ENCODE data around the gene DOCK11. TPM values are rescaled to one million over a fixed set of nuclear protein-coding genes. Genes with fewer than 3 reads are reported as not detected.

Gene DOCK11
- total and polyA plus RNA-seq, 2 donors (not counting 3 experiments of a cell fraction or from before 2014, with no cell fraction given): 0.37 to 0.86 TPM

DNA sequence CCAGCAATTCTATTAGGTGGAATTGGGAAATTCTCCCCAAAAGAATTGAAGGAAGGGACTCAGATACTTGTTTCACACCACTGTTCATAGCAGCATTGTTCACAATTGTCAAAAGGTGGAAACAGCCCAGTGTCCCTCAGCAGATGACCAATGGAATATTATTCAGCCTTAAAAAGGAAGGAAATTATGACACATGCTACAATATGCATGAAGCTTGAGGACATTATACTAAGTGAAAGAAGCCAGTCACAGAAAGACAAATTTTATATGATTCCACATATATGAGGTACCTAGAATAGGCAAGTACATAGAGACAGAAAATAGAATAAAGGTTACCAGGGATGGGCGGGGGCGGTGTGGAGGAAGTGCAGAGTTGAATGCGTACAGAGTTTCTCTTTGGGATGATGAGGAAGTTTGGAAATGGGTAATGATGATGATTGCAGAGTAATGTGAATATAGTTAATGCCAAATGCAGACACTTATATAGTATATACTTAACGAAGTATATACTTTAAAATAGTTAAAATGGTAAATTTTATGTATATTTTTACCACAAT is 29.6 kb downstream of the DOCK11 start:
- TF ChIP-seq POLR2AphosphoS5 (IDR thresholded peaks at IDR 0.05; ENCODE audit: insufficient read depth, low read depth, low read length) (no peak), FOS (IDR thresholded peaks at IDR 0.05; ENCODE audit: borderline replicate concordance, insufficient read depth, low read length) (no peak), EZH2 (IDR thresholded peaks at IDR 0.05; ENCODE audit: borderline replicate concordance, low read depth, low read length, severe bottlenecking) (no peak), POLR2A (IDR thresholded peaks at IDR 0.05; ENCODE audit: low read depth, low read length) (no peak), MYC (IDR thresholded peaks at IDR 0.05; ENCODE audit: low read depth, low read length) (no peak)
- TF ChIP-seq, protein P1, sequence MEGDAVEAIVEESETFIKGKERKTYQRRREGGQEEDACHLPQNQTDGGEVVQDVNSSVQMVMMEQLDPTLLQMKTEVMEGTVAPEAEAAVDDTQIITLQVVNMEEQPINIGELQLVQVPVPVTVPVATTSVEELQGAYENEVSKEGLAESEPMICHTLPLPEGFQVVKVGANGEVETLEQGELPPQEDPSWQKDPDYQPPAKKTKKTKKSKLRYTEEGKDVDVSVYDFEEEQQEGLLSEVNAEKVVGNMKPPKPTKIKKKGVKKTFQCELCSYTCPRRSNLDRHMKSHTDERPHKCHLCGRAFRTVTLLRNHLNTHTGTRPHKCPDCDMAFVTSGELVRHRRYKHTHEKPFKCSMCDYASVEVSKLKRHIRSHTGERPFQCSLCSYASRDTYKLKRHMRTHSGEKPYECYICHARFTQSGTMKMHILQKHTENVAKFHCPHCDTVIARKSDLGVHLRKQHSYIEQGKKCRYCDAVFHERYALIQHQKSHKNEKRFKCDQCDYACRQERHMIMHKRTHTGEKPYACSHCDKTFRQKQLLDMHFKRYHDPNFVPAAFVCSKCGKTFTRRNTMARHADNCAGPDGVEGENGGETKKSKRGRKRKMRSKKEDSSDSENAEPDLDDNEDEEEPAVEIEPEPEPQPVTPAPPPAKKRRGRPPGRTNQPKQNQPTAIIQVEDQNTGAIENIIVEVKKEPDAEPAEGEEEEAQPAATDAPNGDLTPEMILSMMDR (IDR thresholded peaks at IDR 0.05; ENCODE audit: extremely low read depth in 1 of 2, insufficient read depth in 1 of 2, low read depth in 1 of 2, low read length in 2 of 2): no peak
- BruUV-seq (replicated peaks): no TSS peak
- intact Hi-C loops (cut with micrococcal nuclease) (no loop called here), dilution Hi-C loops (cut with MboI; ENCODE audit: extremely low pct_ligation_motif_present, low sequenced_read_pairs) (no loop called here)
- Histone ChIP-seq H3K27me3 (ENCODE audit: control insufficient read depth in 2 of 2, insufficient read depth in 2 of 2, low read length in 2 of 2) (peaks cover 0 to 2% of the 10 kb centered on the region in 2 experiments), H3K9ac (replicated peaks; ENCODE audit: extremely low read depth, insufficient read depth, low read length) (no peak overlapping the region), H3K79me2 (ENCODE audit: control insufficient read depth, insufficient read depth, low read length) (no peaks in the 10 kb centered on the region), H2AFZ (ENCODE audit: low read depth, low read length) (no peak overlapping the region), H3K9me1 (replicated peaks; ENCODE audit: control insufficient read depth, extremely low read depth, insufficient read depth, low read length) (no peaks in the 10 kb centered on the region), H3K27ac (ENCODE audit: insufficient read depth, low read depth, low read length) (no peak overlapping the region), H4K20me1 (replicated peaks; ENCODE audit: control insufficient read depth, extremely low read depth, insufficient read depth, low read length) (no peaks in the 10 kb centered on the region), H3K36me3 (ENCODE audit: control insufficient read depth in 2 of 2, extremely low read depth in 1 of 2, insufficient read depth in 2 of 2, low read length in 2 of 2) (no peaks in the 10 kb centered on the region), H3K4me1 (ENCODE audit: control insufficient read depth, extremely low read depth, insufficient read depth, low read length) (no peaks in the 10 kb centered on the region), H3K9me3 (replicated peaks; ENCODE audit: control insufficient read depth, insufficient read depth, low read length) (no peaks in the 10 kb centered on the region), H3K4me2 (ENCODE audit: insufficient read depth, low read length) (no peak overlapping the region), H3K4me3 (replicated peaks in 1 of 3; ENCODE audit: insufficient read depth in 1 of 3, low read depth in 1 of 3, low read length in 3 of 3) (no peak overlapping the region)
- POLR2A ChIA-PET: no interaction called here
- DNase-seq (ENCODE audit: low read depth, low spot score) (no peak), FAIRE-seq (no peak)
- CTCF ChIA-PET: no interaction called here

DNA sequence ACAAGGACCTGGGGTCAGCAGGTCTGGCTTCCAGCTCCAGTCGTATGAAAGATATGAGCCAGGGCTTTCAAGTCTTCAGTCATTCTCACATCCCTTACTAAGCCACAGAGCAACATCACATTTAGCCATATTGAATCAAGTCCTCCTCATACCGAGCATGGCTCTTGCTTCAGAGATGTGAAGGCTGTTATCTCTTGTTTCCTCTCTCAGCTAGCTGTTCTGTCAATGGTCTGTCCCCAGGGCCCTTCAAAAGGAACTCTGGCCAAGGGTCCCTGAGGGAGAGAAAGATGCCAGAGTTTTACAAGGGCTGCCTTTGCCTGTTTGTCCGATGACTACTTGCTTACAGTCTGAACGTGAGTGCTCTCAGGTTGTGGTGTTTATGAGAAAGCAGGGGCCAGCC is 30.5 kb downstream of the DOCK11 start:
- H3K36me3 ChIP-seq (ENCODE audit: control insufficient read depth in 2 of 2, extremely low read depth in 1 of 2, insufficient read depth in 2 of 2, low read length in 2 of 2): no peaks in the 10 kb centered on the region
- no peak for TF ChIP-seq GATA2 (IDR thresholded peaks at IDR 0.05; ENCODE audit: insufficient read depth, insufficient read length, low read depth, low read length)
- no peak for TF ChIP-seq EZH2 (IDR thresholded peaks at IDR 0.05; ENCODE audit: borderline replicate concordance, low read depth, low read length, severe bottlenecking)
- no peak for TF ChIP-seq FOS (IDR thresholded peaks at IDR 0.05; ENCODE audit: borderline replicate concordance, insufficient read depth, low read length)
- TF ChIP-seq POLR2AphosphoS5 (IDR thresholded peaks at IDR 0.05; ENCODE audit: insufficient read depth, low read depth, low read length): no peak
- TF ChIP-seq, protein P1 (IDR thresholded peaks at IDR 0.05; ENCODE audit: extremely low read depth in 1 of 2, insufficient read depth in 1 of 2, low read depth in 1 of 2, low read length in 2 of 2): no peak
- no peak for TF ChIP-seq POLR2A (IDR thresholded peaks at IDR 0.05; ENCODE audit: low read depth, low read length)
- TF ChIP-seq, protein P2, sequence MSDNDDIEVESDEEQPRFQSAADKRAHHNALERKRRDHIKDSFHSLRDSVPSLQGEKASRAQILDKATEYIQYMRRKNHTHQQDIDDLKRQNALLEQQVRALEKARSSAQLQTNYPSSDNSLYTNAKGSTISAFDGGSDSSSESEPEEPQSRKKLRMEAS (IDR thresholded peaks at IDR 0.05; ENCODE audit: insufficient read depth, insufficient read length): no peak
- TF ChIP-seq MYC (IDR thresholded peaks at IDR 0.05; ENCODE audit: low read depth, low read length): no peak
- no peak for TF ChIP-seq JUN (IDR thresholded peaks at IDR 0.05; ENCODE audit: borderline replicate concordance, insufficient read depth, insufficient read length, low read depth)
- dilution Hi-C loops (cut with MboI; ENCODE audit: extremely low pct_ligation_motif_present, low sequenced_read_pairs) (no loop called here), intact Hi-C loops (cut with micrococcal nuclease) (no loop called here)
- no peaks in the 10 kb centered on the region for H4K20me1 ChIP-seq (replicated peaks; ENCODE audit: control insufficient read depth, extremely low read depth, insufficient read depth, low read length)
- no TSS peak for BruUV-seq (replicated peaks)
- H3K4me1 ChIP-seq (ENCODE audit: control insufficient read depth, extremely low read depth, insufficient read depth, low read length): no peaks in the 10 kb centered on the region
- DNase-seq (ENCODE audit: low read depth, low spot score) (no peak), FAIRE-seq (no peak)
- POLR2A ChIA-PET: no interaction called here
- H3K4me2 ChIP-seq (ENCODE audit: insufficient read depth, low read length): no peak overlapping the region
- peaks cover 0 to 2% of the 10 kb centered on the region in 2 experiments for H3K27me3 ChIP-seq (ENCODE audit: control insufficient read depth in 2 of 2, insufficient read depth in 2 of 2, low read length in 2 of 2)
- no peak overlapping the region for H2AFZ ChIP-seq (ENCODE audit: low read depth, low read length)
- H3K9ac ChIP-seq (replicated peaks; ENCODE audit: extremely low read depth, insufficient read depth, low read length): no peak overlapping the region
- no peak overlapping the region for H3K4me3 ChIP-seq (replicated peaks in 1 of 3; ENCODE audit: insufficient read depth in 1 of 3, low read depth in 1 of 3, low read length in 3 of 3)
- no peak overlapping the region for H3K27ac ChIP-seq (ENCODE audit: insufficient read depth, low read depth, low read length)
- no peaks in the 10 kb centered on the region for H3K9me3 ChIP-seq (replicated peaks; ENCODE audit: control insufficient read depth, insufficient read depth, low read length)
- no peaks in the 10 kb centered on the region for H3K9me1 ChIP-seq (replicated peaks; ENCODE audit: control insufficient read depth, extremely low read depth, insufficient read depth, low read length)
- no peaks in the 10 kb centered on the region for H3K79me2 ChIP-seq (ENCODE audit: control insufficient read depth, insufficient read depth, low read length)
- CTCF ChIA-PET: no interaction called here
